Measurements from ENCODE around the gene TTC34.

GRCh38 chr1:2594641-2595131 lies 206.8 kb downstream of the TTC34 start:
- TF ChIP-seq EZH2 (IDR thresholded peaks at IDR 0.05; ENCODE audit: borderline replicate concordance, low read depth, low read length): no peak
- TF ChIP-seq PHF8 (IDR thresholded peaks at IDR 0.05; ENCODE audit: borderline replicate concordance, low read length): no peak
- TF ChIP-seq MAFK (IDR thresholded peaks at IDR 0.05; ENCODE audit: low read length): no peak
- no peak for TF ChIP-seq RB1 (IDR thresholded peaks at IDR 0.05; ENCODE audit: low read depth)
- TF ChIP-seq POLR2A (conservative IDR thresholded peaks at IDR 0.05): no peak
- no peak for TF ChIP-seq NFE2L1 (tag; IDR thresholded peaks at IDR 0.05; ENCODE audit: borderline replicate concordance, low read depth)
- no peak for TF ChIP-seq ASH1L (IDR thresholded peaks at IDR 0.05; ENCODE audit: borderline replicate concordance, low read depth, partially characterized antibody)
- TF ChIP-seq CTCF (IDR thresholded peaks at IDR 0.05 in 2 of 3, conservative IDR thresholded peaks at IDR 0.05 in 1 of 3; ENCODE audit: insufficient read depth in 2 of 3, low read depth in 1 of 3, low read length in 3 of 3): no peak
- no peak for TF ChIP-seq CEBPZ (IDR thresholded peaks at IDR 0.05; ENCODE audit: borderline replicate concordance, low read depth, low read length)
- no peak for TF ChIP-seq ZC3H4 (CRISPR knock-in tag; IDR thresholded peaks at IDR 0.05; ENCODE audit: borderline replicate concordance)
- TF ChIP-seq ELF4 (CRISPR knock-in tag; IDR thresholded peaks at IDR 0.05): no peak
- TF ChIP-seq SREBF1 (IDR thresholded peaks at IDR 0.05; ENCODE audit: borderline replicate concordance, low read depth, low read length): no peak
- no peak for TF ChIP-seq ARNT (IDR thresholded peaks at IDR 0.05)
- TF ChIP-seq POLR2AphosphoS5 (IDR thresholded peaks at IDR 0.05; ENCODE audit: control insufficient read depth, insufficient read depth, low read depth, low read length): no peak
